H1 (cell line): ENCODE data around the gene SLC25A24. TPM values are rescaled to one million over a fixed set of nuclear protein-coding genes. Genes with fewer than 3 reads are reported as not detected.

Source experiments
- CTCF ChIA-PET: fragments of 300-600 bp; sonication (Branson Sonifier 250); formaldehyde crosslinking; loops from one replicate; lab custom pipeline; 2021; ENCODE audit not compliant: partially characterized antibody; lab: Charles Lee
- POLR2A ChIA-PET: fragments of 300-600 bp; sonication (Branson Sonifier 250); formaldehyde crosslinking; loops from one replicate; lab custom pipeline; 2021; ENCODE audit warnings: inconsistent platforms; ENCODE audit not compliant: partially characterized antibody; lab: Charles Lee
- DNase-seq, 2 experiments: peaks; one replicate each; pipeline versions ENCODE4 v3.0.0 to v3.0.0-alpha.2; 2010 to 2022; ENCODE audit warnings: low spot score in 2 of 2, low read depth in 1 of 2, mixed read lengths in 1 of 2
- FAIRE-seq: peaks from 2 replicates; lab custom pipeline; 2011; peaks lifted over from hg19 to GRCh38; lab: Jason Lieb, UNC
- H2AFZ ChIP-seq: 2 replicates; pipeline ENCODE4 v1.8.1; 2012; ENCODE audit warnings: low read length, inconsistent platforms
- H2AK5ac ChIP-seq: 2 replicates; pipeline ENCODE4 v1.6.1; 2013; ENCODE audit warnings: low read depth, low read length
- H2BK120ac ChIP-seq: replicated peaks from 2 replicates; pipeline ENCODE3; 2013; ENCODE audit warnings: low read depth, low read length, inconsistent platforms
- H2BK12ac ChIP-seq: 2 replicates; pipeline ENCODE4 v1.6.1; 2013; ENCODE audit warnings: low read depth, low read length
- H2BK15ac ChIP-seq: 2 replicates; pipeline ENCODE4 v1.6.1; 2013; ENCODE audit warnings: low read length
- H2BK20ac ChIP-seq: 2 replicates; pipeline ENCODE4 v1.6.1; 2013; ENCODE audit warnings: low read length
- H2BK5ac ChIP-seq: 2 replicates; pipeline ENCODE4 v1.6.1; 2013; ENCODE audit warnings: low read depth, low read length
- H3K14ac ChIP-seq: 2 replicates; pipeline ENCODE4 v1.6.1; 2013; ENCODE audit warnings: inconsistent platforms; ENCODE audit not compliant: insufficient read length
- H3K18ac ChIP-seq: 2 replicates; pipeline ENCODE4 v1.6.1; 2013; ENCODE audit warnings: low read length; ENCODE audit errors: extremely low read depth
- H3K23ac ChIP-seq: 2 replicates; pipeline ENCODE4 v1.6.1; 2013; ENCODE audit warnings: inconsistent platforms; ENCODE audit not compliant: insufficient read length
- H3K23me2 ChIP-seq: 2 replicates; pipeline ENCODE4 v1.6.1; 2013; ENCODE audit warnings: low read depth, low read length
- H3K27ac ChIP-seq: 2 replicates; pipeline ENCODE4 v1.6.1; 2011; ENCODE audit warnings: low read depth, low read length, inconsistent platforms
- H3K27me3 ChIP-seq, 4 experiments: replicated peaks in 1 of 4; 1 replicate in 1 of 4; 2 replicates in 3 of 4; pipeline versions ENCODE4 v1.6.1 to v1.8.1; 2011 to 2013; ENCODE audit warnings: low read length in 3 of 4, mild to moderate bottlenecking in 3 of 4, inconsistent platforms in 2 of 4, mixed read lengths in 2 of 4, moderate library complexity in 1 of 4; ENCODE audit not compliant: control insufficient read depth in 3 of 4, insufficient read depth in 3 of 4; ENCODE audit errors: extremely low read depth in 1 of 4
- H3K36me3 ChIP-seq, 4 experiments: 2 replicates each; pipeline versions ENCODE4 v1.6.1 to v1.8.1; 2011 to 2013; ENCODE audit warnings: mild to moderate bottlenecking in 4 of 4, low read length in 3 of 4, moderate library complexity in 2 of 4, control low read depth in 1 of 4, inconsistent platforms in 1 of 4; ENCODE audit not compliant: insufficient read depth in 4 of 4, control insufficient read depth in 2 of 4
- H3K4ac ChIP-seq: replicated peaks from 2 replicates; pipeline ENCODE3; 2013; ENCODE audit warnings: low read length, low read depth, mixed read lengths, inconsistent platforms; ENCODE audit not compliant: insufficient read length
- H3K4me1 ChIP-seq, 4 experiments: replicated peaks in 1 of 4; 1 replicate in 1 of 4; 2 replicates in 3 of 4; pipeline versions ENCODE4 v1.6.1 to v1.8.1; 2011 to 2013; ENCODE audit warnings: low read length in 3 of 4, inconsistent platforms in 2 of 4, mixed read lengths in 1 of 4; ENCODE audit not compliant: insufficient read depth in 4 of 4, control insufficient read depth in 3 of 4
- H3K4me2 ChIP-seq, 2 experiments: 2 replicates each; pipeline versions ENCODE4 v1.6.1 to v1.8.1; 2011 to 2013; ENCODE audit warnings: low read depth in 2 of 2, low read length in 2 of 2, control low read depth in 1 of 2, inconsistent platforms in 1 of 2, mild to moderate bottlenecking in 1 of 2; ENCODE audit not compliant: insufficient read depth in 1 of 2
- H3K4me3 ChIP-seq, 4 experiments: fragments of 200-600, 300-600 bp in 1 of 4; sonication (generic), shearing (Covaris generic), sonication (Bioruptor Twin) in 1 of 4; 2 replicates each; pipeline versions ENCODE4 v1.5.1 to v1.8.1; 2011 to 2016; ENCODE audit warnings: low read length in 4 of 4, low read depth in 3 of 4, control low read depth in 2 of 4, inconsistent platforms in 2 of 4, mild to moderate bottlenecking in 2 of 4, mixed read lengths in 1 of 4, moderate library complexity in 1 of 4; ENCODE audit not compliant: insufficient read depth in 2 of 4; ENCODE audit errors: extremely low read depth in 1 of 4
- H3K56ac ChIP-seq: replicated peaks from 2 replicates; pipeline ENCODE3; 2013; ENCODE audit warnings: low read depth, mild to moderate bottlenecking, mixed read lengths, low read length, inconsistent platforms; ENCODE audit not compliant: insufficient read length
- H3K79me1 ChIP-seq: 2 replicates; pipeline ENCODE4 v1.6.1; 2013; ENCODE audit warnings: low read depth, low read length, control low read depth
- H3K79me2 ChIP-seq, 2 experiments: 2 replicates each; pipeline versions ENCODE4 v1.6.1 to v1.8.1; 2012 to 2013; ENCODE audit warnings: low read length in 2 of 2, mild to moderate bottlenecking in 2 of 2, inconsistent platforms in 1 of 2; ENCODE audit not compliant: insufficient read depth in 2 of 2, control insufficient read depth in 1 of 2
- H3K9ac ChIP-seq, 4 experiments: replicated peaks in 1 of 4; 1 replicate in 1 of 4; 2 replicates in 3 of 4; pipeline versions ENCODE4 v1.6.1 to v1.8.1; 2011 to 2013; ENCODE audit warnings: low read depth in 3 of 4, low read length in 3 of 4, control low read depth in 2 of 4, mild to moderate bottlenecking in 2 of 4, moderate library complexity in 2 of 4, inconsistent platforms in 1 of 4; ENCODE audit errors: extremely low read depth in 1 of 4
- H3K9me3 ChIP-seq, 2 experiments: 2 replicates each; pipeline versions ENCODE4 v1.6.1 to v1.8.1; 2012 to 2013; ENCODE audit warnings: mild to moderate bottlenecking in 2 of 2, moderate library complexity in 2 of 2, control low read depth in 1 of 2, inconsistent platforms in 1 of 2, low read depth in 1 of 2, low read length in 1 of 2, mixed read lengths in 1 of 2; ENCODE audit not compliant: insufficient read depth in 2 of 2
- H4K20me1 ChIP-seq, 2 experiments: replicated peaks in 1 of 2; 2 replicates each; pipeline versions ENCODE3 to v1.8.1; 2011 to 2013; ENCODE audit warnings: inconsistent platforms in 2 of 2, low read length in 2 of 2, mild to moderate bottlenecking in 1 of 2; ENCODE audit not compliant: insufficient read depth in 2 of 2, control insufficient read depth in 1 of 2
- H4K5ac ChIP-seq: 2 replicates; pipeline ENCODE4 v1.6.1; 2013; ENCODE audit warnings: low read length, low read depth, mixed read lengths, inconsistent platforms; ENCODE audit not compliant: insufficient read length
- H4K8ac ChIP-seq: 2 replicates; pipeline ENCODE4 v1.8.0; 2013; ENCODE audit warnings: mild to moderate bottlenecking, moderate library complexity, low read length, inconsistent platforms; ENCODE audit not compliant: insufficient read depth; ENCODE audit errors: extremely low read depth
- H4K91ac ChIP-seq: replicated peaks from 2 replicates; pipeline ENCODE3; 2013; ENCODE audit warnings: low read length, mixed read lengths, inconsistent platforms; ENCODE audit not compliant: insufficient read length
- BCL11A ChIP-seq, 2 experiments: IDR thresholded peaks; one replicate each; pipeline ENCODE4 v1.6.1; 2011; ENCODE audit warnings: low read depth in 2 of 2, low read length in 2 of 2, mild to moderate bottlenecking in 2 of 2
- FOSL1 ChIP-seq: IDR thresholded peaks from 2 replicates; pipeline ENCODE4 v1.6.1; 2011; ENCODE audit warnings: mild to moderate bottlenecking, low read depth, low read length, moderate library complexity; ENCODE audit not compliant: insufficient read depth
- JUND ChIP-seq: IDR thresholded peaks from 2 replicates; pipeline ENCODE4 v1.6.1; 2011; ENCODE audit warnings: mild to moderate bottlenecking, improper control_type of control experiment, low read length
- KDM5A ChIP-seq: fragments of 200-600 bp; IDR thresholded peaks from 2 replicates; pipeline ENCODE4 v1.7.1; 2012; ENCODE audit warnings: mild to moderate bottlenecking, low read length, inconsistent platforms, mixed read lengths
- RNF2 ChIP-seq: fragments of 200-900, 300-1000 bp; sonication (generic); IDR thresholded peaks from 2 replicates; pipeline ENCODE4 v1.7.1; 2016; ENCODE audit warnings: borderline replicate concordance, low read depth, mild to moderate bottlenecking, antibody characterized with exemption, low read length; ENCODE audit not compliant: poor library complexity, severe bottlenecking; ENCODE audit errors: missing control alignments
- SIRT6 ChIP-seq: IDR thresholded peaks from one replicate; pipeline ENCODE4 v1.7.1; 2012; ENCODE audit warnings: low read length, inconsistent platforms
- SP2 ChIP-seq: IDR thresholded peaks from 2 replicates; pipeline ENCODE4 v1.6.1; 2012; ENCODE audit warnings: mild to moderate bottlenecking, low read length, inconsistent platforms
- SP4 ChIP-seq: IDR thresholded peaks from 2 replicates; pipeline ENCODE4 v1.6.1; 2012; ENCODE audit warnings: low read length, inconsistent platforms
- TBP ChIP-seq: IDR thresholded peaks from 2 replicates; pipeline ENCODE4 v1.6.1; 2011; ENCODE audit warnings: low read depth, low read length, improper control_type of control experiment
- YY1 ChIP-seq: IDR thresholded peaks from 2 replicates; pipeline ENCODE4 v1.6.1; 2011; ENCODE audit warnings: low read depth, mild to moderate bottlenecking, low read length
- WGBS, 2 experiments: shearing (Covaris generic) in 1 of 2; methylation state at CpG; one replicate each; pipeline versions ENCODE4 v1.1.6 to v1.1.7; 2013 to 2015; ENCODE audit warnings: low lambda C conversion rate in 2 of 2, mixed read lengths in 2 of 2, inconsistent platforms in 1 of 2, low coverage in 1 of 2, missing lambda C conversion rate in 1 of 2; ENCODE audit not compliant: insufficient replicate concordance in 2 of 2, insufficient coverage in 1 of 2, insufficient read length in 1 of 2; ENCODE audit errors: extremely low coverage in 1 of 2, missing lambda C conversion rate in 1 of 2; 5-methylcytosine and 5-hydroxymethylcytosine counted together
- polyA plus RNA-seq, 7 experiments: library from polyadenylated mRNA; depleted of rRNA in 3 of 7; stranded (reverse) in 5 of 7; unstranded in 2 of 7; fragments of >200 nt in 5 of 7; fragments of 200-250 nt in 2 of 7; gene quantifications; 1 replicate in 5 of 7; 2 replicates in 1 of 7; 4 replicates in 1 of 7; pipeline versions ENCODE4 v1.2.1 to v1.2.3, GENCODE V29; 2011 to 2013; ENCODE audit warnings: missing spikeins in 2 of 7, mixed read lengths in 2 of 7
- total RNA-seq: library from RNA; stranded (reverse); fragmentation: NEBNext Ultra II Directional; extraction: Animal tissue kit (Norgen Biotek cat#: 25700); gene quantifications from 2 replicates; pipeline ENCODE4 v1.2.1, GENCODE V29; 2021
- TF ChIP-seq, protein P1 (sequence below): IDR thresholded peaks from 2 replicates; pipeline ENCODE4 v1.6.1; 2012; ENCODE audit warnings: low read length, inconsistent platforms

SLC25A24 gene
- total and polyA plus RNA-seq, 2 of the 8 experiments (the other 6 are each of a cell fraction or from before 2014, with no cell fraction given) = 13.6 to 40.6 TPM

DNA sequence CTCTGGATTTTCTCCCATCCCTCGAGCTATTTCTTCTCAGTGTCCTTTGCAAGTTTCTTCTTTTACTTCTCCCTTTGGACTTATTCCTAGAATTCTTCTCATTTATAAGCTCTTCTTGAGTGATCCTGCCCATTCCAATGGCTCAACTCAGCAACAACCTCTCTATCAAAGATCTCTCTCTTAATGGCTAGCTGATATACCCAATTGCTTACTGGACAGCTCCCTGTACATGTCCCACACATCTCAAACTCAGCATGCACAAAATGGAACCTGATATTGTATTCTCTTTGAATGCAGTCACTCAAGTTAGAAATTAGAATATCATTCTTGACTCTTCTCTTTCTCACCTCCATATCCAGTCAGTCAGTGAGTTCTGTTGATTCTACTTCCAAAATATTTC, 48.6 kb downstream of the SLC25A24 start:
- Histone ChIP-seq H4K5ac (no peak overlapping the region), H3K23ac (no peak overlapping the region), H3K79me1 (no peaks in the 10 kb centered on the region), H3K9me3 (no peaks in the 10 kb centered on the region), H3K27me3 (no peaks in the 10 kb centered on the region), H2AFZ (no peak overlapping the region), H2AK5ac (no peak overlapping the region), H3K27ac (no peak overlapping the region), H3K9ac (no peak overlapping the region), H3K4ac (no peak overlapping the region), H3K36me3 (peaks cover 0 to 30% (median 7%) of the 10 kb centered on the region in 4 experiments; a peak in 6 of 8 replicates), H2BK20ac (no peak overlapping the region), H3K23me2 (no peaks in the 10 kb centered on the region), H2BK15ac (no peak overlapping the region), H3K4me3 (no peak overlapping the region), H4K91ac (no peak overlapping the region), H2BK5ac (no peak overlapping the region), H3K79me2 (no peaks in the 10 kb centered on the region), H3K4me2 (no peak overlapping the region), H4K8ac (no peak overlapping the region), H2BK120ac (no peak overlapping the region), H3K18ac (no peak overlapping the region), H3K56ac (no peak overlapping the region), H2BK12ac (no peak overlapping the region), H3K14ac (no peak overlapping the region), H4K20me1 (no peaks in the 10 kb centered on the region), H3K4me1 (no peaks in the 10 kb centered on the region)
- ChIA-PET CTCF (interaction anchor here (0.7 to 2.2 kb wide), 2 partner anchors 369 to 940 kb away, joined by 3 to 7 read pairs; no protein-coding TSS in a partner anchor), POLR2A (no interaction called here)
- TF ChIP-seq JUND (no peak), SP4 (no peak), SIRT6 (no peak), TBP (no peak), YY1 (no peak), FOSL1 (no peak), BCL11A (IDR thresholded peaks at IDR 0.05; ENCODE audit: low read depth in 2 of 2, low read length in 2 of 2) (no peak), RNF2 (no peak), SP2 (no peak), KDM5A (no peak)
- TF ChIP-seq, protein P1, sequence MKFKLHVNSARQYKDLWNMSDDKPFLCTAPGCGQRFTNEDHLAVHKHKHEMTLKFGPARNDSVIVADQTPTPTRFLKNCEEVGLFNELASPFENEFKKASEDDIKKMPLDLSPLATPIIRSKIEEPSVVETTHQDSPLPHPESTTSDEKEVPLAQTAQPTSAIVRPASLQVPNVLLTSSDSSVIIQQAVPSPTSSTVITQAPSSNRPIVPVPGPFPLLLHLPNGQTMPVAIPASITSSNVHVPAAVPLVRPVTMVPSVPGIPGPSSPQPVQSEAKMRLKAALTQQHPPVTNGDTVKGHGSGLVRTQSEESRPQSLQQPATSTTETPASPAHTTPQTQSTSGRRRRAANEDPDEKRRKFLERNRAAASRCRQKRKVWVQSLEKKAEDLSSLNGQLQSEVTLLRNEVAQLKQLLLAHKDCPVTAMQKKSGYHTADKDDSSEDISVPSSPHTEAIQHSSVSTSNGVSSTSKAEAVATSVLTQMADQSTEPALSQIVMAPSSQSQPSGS = no peak
- FAIRE-seq (no peak), DNase-seq (no peak)
- 80% methylated on average over 1 of the region's 1 CpG; no CpG with 5 or more reads in 1 of the 2 experiments for WGBS, 2 experiments
